Loucy (cell line): ENCODE measurements around the gene INPP4B.
A peak's percentile ranks its signal among the peaks of the same experiment; 100 is the strongest.

ENCODE experiments used
- H2AFZ ChIP-seq: fragments of 200-600 bp; sonication (generic); 2 replicates; pipeline ENCODE4 v1.6.0; 2016; ENCODE audit warnings: antibody characterized with exemption, mild to moderate bottlenecking, low read length, moderate library complexity
- H3F3A ChIP-seq: fragments of 200-600 bp; 2 replicates; pipeline ENCODE4 v1.6.0; 2016; ENCODE audit warnings: antibody characterized with exemption, low read depth, mild to moderate bottlenecking
- H3K27me3 ChIP-seq: fragments of 200-600 bp; sonication (generic); 2 replicates; pipeline ENCODE4 v1.6.1; 2014; ENCODE audit warnings: low read length, mild to moderate bottlenecking; ENCODE audit not compliant: insufficient read depth, poor library complexity, severe bottlenecking
- H3K36me3 ChIP-seq: fragments of 200-600 bp; sonication (generic); 2 replicates; pipeline ENCODE4 v1.6.1; 2016; ENCODE audit warnings: low read length; ENCODE audit not compliant: insufficient read depth
- H3K4me1 ChIP-seq: fragments of 200-600 bp; sonication (generic); 2 replicates; pipeline ENCODE4 v1.5.1; 2014; ENCODE audit warnings: low read length, mild to moderate bottlenecking; ENCODE audit not compliant: insufficient read depth, poor library complexity, severe bottlenecking
- H3K4me2 ChIP-seq: fragments of 200-600 bp; sonication (generic); 2 replicates; pipeline ENCODE4 v1.6.0; 2014; ENCODE audit warnings: antibody characterized with exemption, low read length, low read depth, mild to moderate bottlenecking; ENCODE audit not compliant: poor library complexity, severe bottlenecking
- H3K4me3 ChIP-seq: fragments of 200-600 bp; sonication (generic); 2 replicates; pipeline ENCODE4 v1.5.1; 2014; ENCODE audit warnings: low read length, mild to moderate bottlenecking, mixed read lengths; ENCODE audit not compliant: poor library complexity, severe bottlenecking
- H3K79me2 ChIP-seq: fragments of 200-600 bp; sonication (generic); 2 replicates; pipeline ENCODE4 v1.6.1; 2014; ENCODE audit warnings: low read length; ENCODE audit not compliant: insufficient read depth
- H3K9ac ChIP-seq: fragments of 200-600 bp; sonication (generic); 2 replicates; pipeline ENCODE4 v1.6.0; 2014; ENCODE audit warnings: mild to moderate bottlenecking, low read depth, low read length, moderate library complexity; ENCODE audit not compliant: poor library complexity, severe bottlenecking
- H3K9me2 ChIP-seq: fragments of 200-600 bp; sonication (generic); replicated peaks from 2 replicates; pipeline ENCODE4 v1.6.1; 2016; ENCODE audit warnings: low read depth, low read length, mixed read lengths
- H3K9me3 ChIP-seq: fragments of 200-600 bp; sonication (generic); 2 replicates; pipeline ENCODE4 v1.6.1; 2014; ENCODE audit warnings: mild to moderate bottlenecking, antibody characterized with exemption, low read length, low read depth; ENCODE audit not compliant: insufficient read depth
- H4K20me1 ChIP-seq: fragments of 200-600 bp; sonication (generic); 2 replicates; pipeline ENCODE4 v1.6.0; 2014; ENCODE audit warnings: antibody characterized with exemption, low read length, mild to moderate bottlenecking; ENCODE audit not compliant: insufficient read depth, poor library complexity, severe bottlenecking
- CTCF ChIP-seq: fragments of 200-600 bp; sonication (generic); conservative IDR thresholded peaks from 2 replicates; pipeline ENCODE4 v1.5.1; 2014; ENCODE audit warnings: mild to moderate bottlenecking, antibody characterized with exemption, low read length
- EZH2phosphoT487 ChIP-seq: fragments of 200-600 bp; IDR thresholded peaks from 2 replicates; pipeline ENCODE4 v1.6.1; 2018; ENCODE audit warnings: antibody characterized with exemption, mild to moderate bottlenecking, moderate library complexity, borderline replicate concordance

The INPP4B gene

GRCh38 chr4:142230991-142231390 is 615.1 kb downstream of the INPP4B start:
- Histone ChIP-seq H3F3A (no peaks in the 10 kb centered on the region), H3K4me3 (no peak overlapping the region), H3K4me2 (no peak overlapping the region), H3K9me3 (no peaks in the 10 kb centered on the region), H3K79me2 (no peaks in the 10 kb centered on the region), H2AFZ (no peak overlapping the region), H3K36me3 (peaks cover 10% of the 10 kb centered on the region; the same call in 1 of the 2 replicates), H3K27me3 (no peaks in the 10 kb centered on the region), H3K9me2 (no peaks in the 10 kb centered on the region), H3K4me1 (no peaks in the 10 kb centered on the region), H4K20me1 (no peaks in the 10 kb centered on the region), H3K9ac (no peak overlapping the region)
- TF ChIP-seq EZH2phosphoT487 (no peak), CTCF (peak; percentile 49)

- H3K4me2 ChIP-seq = no peak overlapping the region
- no peaks in the 10 kb centered on the region for H3K27me3 ChIP-seq
- H3K4me3 ChIP-seq = no peak overlapping the region
Observed at GRCh38 chr4:142226014-142226413, 620.1 kb downstream of the INPP4B start.

DNA sequence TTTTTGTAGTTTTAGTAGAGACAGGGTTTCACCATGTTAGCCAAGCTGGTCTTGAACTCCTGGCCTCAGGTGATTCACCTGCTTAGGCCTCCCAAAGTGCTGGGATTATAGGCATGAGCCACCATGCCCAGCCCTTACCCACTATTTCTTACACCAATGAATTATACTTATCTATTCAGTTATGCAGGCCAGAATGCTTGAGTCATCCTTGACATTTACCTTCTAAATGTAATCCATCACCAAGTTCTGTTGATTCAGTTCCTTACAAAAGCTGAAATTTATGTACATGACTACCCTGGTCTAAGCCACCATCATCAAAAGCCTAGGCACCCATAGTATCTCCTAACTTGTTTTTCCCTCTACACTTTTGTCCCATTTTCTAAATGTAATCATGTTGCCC is 624.0 kb downstream of the INPP4B start:
- Histone ChIP-seq H3K36me3 (no peaks in the 10 kb centered on the region; the same call in 1 of the 2 replicates), H3K4me2 (no peak overlapping the region), H3K9me3 (no peaks in the 10 kb centered on the region), H3K9me2 (no peaks in the 10 kb centered on the region), H3F3A (no peaks in the 10 kb centered on the region), H2AFZ (no peak overlapping the region), H3K9ac (no peak overlapping the region), H4K20me1 (no peaks in the 10 kb centered on the region), H3K27me3 (no peaks in the 10 kb centered on the region), H3K4me3 (no peak overlapping the region), H3K4me1 (no peaks in the 10 kb centered on the region), H3K79me2 (no peaks in the 10 kb centered on the region)
- no peak for TF ChIP-seq CTCF
- TF ChIP-seq EZH2phosphoT487 = no peak

More at GRCh38 chr4:142226014-142226413, 620.1 kb downstream of the INPP4B start:
- H3K9ac ChIP-seq = no peak overlapping the region
- no peaks in the 10 kb centered on the region for H3F3A ChIP-seq
- no peak overlapping the region for H2AFZ ChIP-seq
- no peaks in the 10 kb centered on the region for H4K20me1 ChIP-seq
- TF ChIP-seq CTCF = no peak
- TF ChIP-seq EZH2phosphoT487 = no peak
- H3K79me2 ChIP-seq = no peaks in the 10 kb centered on the region
- no peaks in the 10 kb centered on the region for H3K9me2 ChIP-seq
- no peaks in the 10 kb centered on the region; the same call in 1 of the 2 replicates for H3K36me3 ChIP-seq
- no peaks in the 10 kb centered on the region for H3K9me3 ChIP-seq
- H3K4me1 ChIP-seq = no peaks in the 10 kb centered on the region
